HG02840 (cell line): ENCODE results near the gene CPOX.
"Not testable (repeated sequence)": the region's sequence is repeated elsewhere in the genome, so short reads cannot be mapped to it uniquely, and the experiment has no call there.

Source experiments
- ATAC-seq: cut with Tn5 transposase; IDR thresholded peaks from one replicate; pipeline ENCODE4 v1.9.1; 2021; ENCODE audit warnings: mild to moderate bottlenecking, moderate library complexity, moderate number of reproducible peaks; ENCODE audit not compliant: unreplicated experiment, low FRiP score

Gene CPOX

GRCh38 chr3:98565237-98565643 is 28.2 kb downstream of the CPOX start:
- ATAC-seq, result no peak

- peak; percentile 8 for ATAC-seq
Measured at GRCh38 chr3:98564282-98565005, 29.0 kb downstream of the CPOX start.

GRCh38 chr3:98563661-98564281 is 29.6 kb downstream of the CPOX start:
- peak; percentile 59 for ATAC-seq

- ATAC-seq, result no peak
Measured at GRCh38 chr3:98561727-98562521, 31.5 kb downstream of the CPOX start.

GRCh38 chr3:98560911-98561310 is 32.5 kb downstream of the CPOX start:
- no peak for ATAC-seq

GRCh38 chr3:98559769-98560168 is 33.6 kb downstream of the CPOX start:
- not testable (repeated sequence) for ATAC-seq

GRCh38 chr3:98558100-98558827 is 35.1 kb downstream of the CPOX start:
- ATAC-seq, result no peak

GRCh38 chr3:98557324-98558010 is 35.9 kb downstream of the CPOX start:
- no peak for ATAC-seq

GRCh38 chr3:98556164-98557130 is 37.0 kb downstream of the CPOX start:
- peak; percentile 76 for ATAC-seq

- no peak for ATAC-seq
Measured at GRCh38 chr3:98555025-98555379, 38.4 kb downstream of the CPOX start.

GRCh38 chr3:98554580-98554979 is 38.8 kb downstream of the CPOX start:
- ATAC-seq, result no peak

GRCh38 chr3:98553753-98554152 is 39.7 kb downstream of the CPOX start:
- no peak for ATAC-seq

- ATAC-seq, result no peak
Measured at GRCh38 chr3:98553021-98553563, 40.3 kb downstream of the CPOX start.

- ATAC-seq, result no peak
Measured at GRCh38 chr3:98552232-98553020, 41.0 kb downstream of the CPOX start.

- no peak for ATAC-seq
Measured at GRCh38 chr3:98551754-98552153, 41.7 kb downstream of the CPOX start.

GRCh38 chr3:98551236-98551635 is 42.2 kb downstream of the CPOX start:
- no peak for ATAC-seq

- no peak for ATAC-seq
Measured at GRCh38 chr3:98550833-98551232, 42.6 kb downstream of the CPOX start.

- ATAC-seq, result no peak
Measured at GRCh38 chr3:98548544-98548943, 44.9 kb downstream of the CPOX start.
